Measurements from ENCODE around the gene OVCA2. TPM values are rescaled to one million over a fixed set of nuclear protein-coding genes. Genes with fewer than 3 reads are reported as not detected.
"Not testable (repeated sequence)": the region's sequence is repeated elsewhere in the genome, so short reads cannot be mapped to it uniquely, and the experiment has no call there.

OVCA2 gene
- total and polyA plus RNA-seq, 8 donors: 3.1 to 83.4 (median 31.9) TPM; not detected in 1

DNA sequence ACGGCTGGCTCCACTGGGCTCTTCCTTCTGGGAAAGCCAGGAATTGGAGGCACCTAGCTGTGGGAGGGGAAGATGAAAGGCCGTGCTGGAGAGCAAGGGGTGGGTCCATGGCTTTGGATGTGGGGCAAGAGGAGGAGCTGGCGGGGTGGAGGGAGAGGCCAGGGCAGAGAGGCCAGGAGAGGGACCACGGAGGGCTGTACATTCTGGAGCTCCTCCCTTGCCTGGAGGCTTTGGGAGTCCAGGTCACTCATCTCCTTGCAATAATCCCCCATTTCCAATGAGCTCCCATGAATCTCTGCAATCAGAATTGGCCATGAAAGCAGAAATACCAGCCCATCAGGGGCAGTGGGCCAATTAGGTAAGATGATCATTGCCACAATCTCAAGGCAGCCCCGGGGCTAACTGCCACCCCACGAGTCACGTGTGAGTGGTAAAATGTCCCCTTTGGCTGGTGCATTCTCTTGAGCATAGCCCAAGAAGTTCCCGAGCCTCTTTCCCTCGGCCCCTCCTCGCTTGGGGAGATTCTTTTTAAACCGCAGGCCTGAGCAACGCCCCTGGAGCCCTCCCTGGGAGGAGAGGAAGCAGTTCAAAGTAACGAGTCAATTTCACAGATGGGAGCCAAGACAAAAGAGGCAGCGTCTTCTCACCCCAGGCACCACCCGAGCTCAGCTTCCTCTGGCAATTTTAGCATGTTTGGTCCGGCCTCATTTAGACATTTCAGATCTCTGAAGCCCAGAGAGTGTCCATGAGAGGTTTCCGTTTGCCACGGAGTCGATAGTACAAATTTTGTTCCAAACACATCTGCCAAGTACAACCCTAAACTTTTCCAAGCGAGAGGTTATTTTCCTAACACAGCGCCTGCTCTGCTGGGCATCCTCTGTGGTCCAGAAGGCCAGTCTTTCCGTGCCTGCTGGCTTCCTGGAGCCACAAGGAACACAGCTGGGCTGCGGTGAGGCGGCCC is 30.1 kb upstream of the OVCA2 start:
- Histone ChIP-seq H3K9me3 (no peaks in the 10 kb centered on the region), H3K4me3 (no peak overlapping the region), H3K36me3 (no peaks in the 10 kb centered on the region), H3K4me1 (peaks cover 0 to 21% (median 15%) of the 10 kb centered on the region in 4 donors), H3K27ac (peak overlapping the region in 3 of 5 donors; percentile 3 to 74 (median 67)), H3K27me3 (peaks cover 0 to 15% (median 0%) of the 10 kb centered on the region in 3 donors)
- intact Hi-C loops (cut with DNase I; ENCODE audit: low total_unique reads): no loop called here
- TF ChIP-seq, protein P1, sequence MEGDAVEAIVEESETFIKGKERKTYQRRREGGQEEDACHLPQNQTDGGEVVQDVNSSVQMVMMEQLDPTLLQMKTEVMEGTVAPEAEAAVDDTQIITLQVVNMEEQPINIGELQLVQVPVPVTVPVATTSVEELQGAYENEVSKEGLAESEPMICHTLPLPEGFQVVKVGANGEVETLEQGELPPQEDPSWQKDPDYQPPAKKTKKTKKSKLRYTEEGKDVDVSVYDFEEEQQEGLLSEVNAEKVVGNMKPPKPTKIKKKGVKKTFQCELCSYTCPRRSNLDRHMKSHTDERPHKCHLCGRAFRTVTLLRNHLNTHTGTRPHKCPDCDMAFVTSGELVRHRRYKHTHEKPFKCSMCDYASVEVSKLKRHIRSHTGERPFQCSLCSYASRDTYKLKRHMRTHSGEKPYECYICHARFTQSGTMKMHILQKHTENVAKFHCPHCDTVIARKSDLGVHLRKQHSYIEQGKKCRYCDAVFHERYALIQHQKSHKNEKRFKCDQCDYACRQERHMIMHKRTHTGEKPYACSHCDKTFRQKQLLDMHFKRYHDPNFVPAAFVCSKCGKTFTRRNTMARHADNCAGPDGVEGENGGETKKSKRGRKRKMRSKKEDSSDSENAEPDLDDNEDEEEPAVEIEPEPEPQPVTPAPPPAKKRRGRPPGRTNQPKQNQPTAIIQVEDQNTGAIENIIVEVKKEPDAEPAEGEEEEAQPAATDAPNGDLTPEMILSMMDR (IDR thresholded peaks at IDR 0.05): no peak
- TF ChIP-seq EP300 (IDR thresholded peaks at IDR 0.05): no peak
- TF ChIP-seq POLR2A (IDR thresholded peaks at IDR 0.05): no peak
- no peak for TF ChIP-seq POLR2AphosphoS5 (IDR thresholded peaks at IDR 0.05)
- WGBS, 5 donors: 28 to 40% (median 33%) methylated on average over 24 of the region's 24 CpGs
- DNase-seq: peak in 1 of 2 donors; percentile 73

DNA sequence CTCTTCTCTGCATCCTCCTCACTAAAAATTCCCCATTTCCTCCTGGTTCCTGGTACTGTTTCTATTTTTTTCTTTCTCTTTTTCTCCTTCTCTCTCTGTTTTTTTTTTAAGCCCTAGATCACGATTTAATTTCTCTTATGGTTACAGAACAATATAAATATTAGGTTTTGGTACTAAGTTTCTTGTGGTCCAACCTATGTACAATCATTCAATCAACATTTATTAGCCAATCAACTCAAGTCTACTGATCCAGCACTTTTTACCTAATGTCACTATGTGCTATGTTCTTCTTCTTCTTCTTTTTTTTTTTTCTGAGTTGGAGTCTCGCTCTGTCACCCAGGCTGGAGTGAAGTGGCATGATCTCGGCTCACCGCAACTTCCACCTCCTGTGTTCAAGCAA is 29.3 kb upstream of the OVCA2 start:
- WGBS, 5 donors: 87 to 97% (median 89%) methylated on average over 4 of the region's 4 CpGs
- peak overlapping the region in 3 of 5 donors; percentile 3 to 74 (median 67) for H3K27ac ChIP-seq

DNA sequence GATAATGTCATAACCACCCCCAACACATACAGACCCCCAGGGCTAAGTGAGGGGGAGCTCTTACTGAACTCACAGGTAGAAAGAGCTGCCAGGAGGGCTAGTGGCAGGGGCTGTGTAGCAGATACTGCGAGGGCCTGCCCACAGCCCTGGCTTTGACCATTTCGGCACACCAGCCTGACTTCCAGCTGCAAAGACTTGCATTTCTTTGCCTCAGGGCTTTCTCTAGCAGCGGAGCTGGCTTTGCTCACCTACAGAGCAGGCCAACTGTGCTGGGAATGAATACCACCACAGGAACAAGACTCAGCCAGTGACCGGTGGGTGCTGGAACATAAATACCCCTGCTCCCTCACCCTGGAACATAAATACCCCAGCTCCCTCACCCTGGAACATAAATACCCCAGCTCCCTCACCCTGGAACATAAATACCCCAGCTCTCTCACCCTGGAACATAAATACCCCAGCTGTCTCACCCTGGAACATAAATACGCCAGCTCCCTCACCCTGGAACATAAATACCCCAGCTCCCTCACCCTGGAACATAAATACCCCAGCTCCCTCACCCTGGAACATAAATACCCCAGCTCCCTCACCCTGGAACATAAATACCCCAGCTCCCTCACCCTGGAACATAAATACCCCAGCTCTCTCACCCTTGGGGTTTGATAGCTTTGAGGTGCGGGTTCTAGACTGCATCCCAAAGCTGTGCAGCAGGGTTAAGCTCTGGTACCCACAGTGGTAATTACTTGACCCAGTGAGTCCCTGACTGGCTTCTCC is 28.4 kb upstream of the OVCA2 start:
- H3K27ac ChIP-seq; DNase-seq; H3K36me3 ChIP-seq; intact Hi-C loops (cut with DNase I; ENCODE audit: low total_unique reads); H3K9me3 ChIP-seq; H3K4me3 ChIP-seq: not testable (repeated sequence)
- Histone ChIP-seq H3K27me3 (peaks cover 0 to 30% (median 4%) of the 10 kb centered on the region in 3 donors), H3K4me1 (peaks cover 0 to 21% (median 15%) of the 10 kb centered on the region in 4 donors)
- WGBS, 5 donors: 90 to 97% (median 95%) methylated on average over 6 of the region's 6 CpGs

More for the DNA sequence above, 29.3 kb upstream of the OVCA2 start:
- H3K4me3 ChIP-seq: no peak overlapping the region
- peaks cover 0 to 22% (median 0%) of the 10 kb centered on the region in 3 donors for H3K27me3 ChIP-seq
- no peaks in the 10 kb centered on the region for H3K9me3 ChIP-seq
- no peak for DNase-seq
- no peaks in the 10 kb centered on the region for H3K36me3 ChIP-seq
- no peak for TF ChIP-seq POLR2A (IDR thresholded peaks at IDR 0.05)
- TF ChIP-seq, protein P1 (IDR thresholded peaks at IDR 0.05): no peak
- no peak for TF ChIP-seq EP300 (IDR thresholded peaks at IDR 0.05)
- TF ChIP-seq POLR2AphosphoS5 (IDR thresholded peaks at IDR 0.05): no peak
- peaks cover 0 to 21% (median 15%) of the 10 kb centered on the region in 4 donors for H3K4me1 ChIP-seq
- intact Hi-C loops (cut with DNase I; ENCODE audit: low total_unique reads): no loop called here

DNA sequence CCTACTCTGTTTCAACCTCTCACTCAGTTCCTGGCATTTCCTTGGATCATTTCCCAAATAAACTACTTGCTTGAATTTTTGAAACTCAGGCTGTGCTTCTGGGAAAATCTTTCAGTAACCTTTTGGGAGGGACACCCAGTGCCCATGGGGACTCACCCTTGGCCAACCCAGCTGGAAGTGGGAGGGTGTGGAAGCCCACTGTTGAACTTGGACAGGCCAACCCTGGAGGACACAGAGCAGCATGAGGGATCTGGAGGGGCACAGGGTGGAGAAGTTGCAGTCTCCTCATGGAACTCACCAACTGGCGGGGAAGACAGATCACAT is 27.9 kb upstream of the OVCA2 start:
- Histone ChIP-seq H3K4me1 (peaks cover 0 to 21% (median 15%) of the 10 kb centered on the region in 4 donors), H3K36me3 (no peaks in the 10 kb centered on the region), H3K4me3 (no peak overlapping the region), H3K27ac (no peak overlapping the region), H3K9me3 (no peaks in the 10 kb centered on the region), H3K27me3 (peaks cover 0 to 36% (median 4%) of the 10 kb centered on the region in 3 donors)
- WGBS, 5 donors: 67 to 100% (median 98%) methylated on average over 1 of the region's 1 CpG
- DNase-seq: no peak
- intact Hi-C loops (cut with DNase I; ENCODE audit: low total_unique reads): no loop called here
- no peak for TF ChIP-seq EP300 (IDR thresholded peaks at IDR 0.05)
- TF ChIP-seq POLR2AphosphoS5 (IDR thresholded peaks at IDR 0.05): no peak
- no peak for TF ChIP-seq POLR2A (IDR thresholded peaks at IDR 0.05)
- TF ChIP-seq, protein P1 (IDR thresholded peaks at IDR 0.05): no peak

All from stomach (tissue), 9 donors.